Chondrocyte (in vitro differentiated cells): ENCODE data around the gene ATP6V1G1. TPM values are rescaled to one million over a fixed set of nuclear protein-coding genes. Genes with fewer than 3 reads are reported as not detected.

ENCODE experiments used
- DNase-seq: peaks from one replicate; pipeline ENCODE4 v3.0.0; 2021; ENCODE audit warnings: mixed read lengths, low spot score
- H3K27ac Mint-ChIP-seq: one replicate; pipeline ENCODE4 v1.8.0; 2021; ENCODE audit warnings: mild to moderate bottlenecking, moderate library complexity, mixed read lengths; ENCODE audit not compliant: unreplicated experiment
- H3K27me3 Mint-ChIP-seq: 2 replicates; pipeline ENCODE4 v1.8.0; 2021; ENCODE audit warnings: low read depth, mixed read lengths
- H3K36me3 Mint-ChIP-seq: 2 replicates; pipeline ENCODE4 v1.8.0; 2021; ENCODE audit warnings: low read depth, mixed read lengths
- H3K4me1 Mint-ChIP-seq: 2 replicates; pipeline ENCODE4 v1.8.0; 2021; ENCODE audit warnings: low read depth, mild to moderate bottlenecking, mixed read lengths
- H3K4me3 Mint-ChIP-seq: one replicate; pipeline ENCODE4 v1.8.0; 2021; ENCODE audit warnings: mild to moderate bottlenecking, moderate library complexity, mixed read lengths; ENCODE audit not compliant: unreplicated experiment
- H3K9me3 Mint-ChIP-seq: 2 replicates; pipeline ENCODE4 v1.8.0; 2021; ENCODE audit warnings: low read depth, mixed read lengths
- CTCF ChIP-seq: fragments of 200-600 bp; sonication (generic); IDR thresholded peaks from 2 replicates; pipeline ENCODE4 v1.5.0; 2021; ENCODE audit warnings: antibody characterized with exemption, mild to moderate bottlenecking, moderate library complexity
- total RNA-seq: library from RNA; stranded (reverse); gene quantifications from 3 replicates; pipeline ENCODE4 v1.2.1, GENCODE V29; 2021

The ATP6V1G1 gene
- total RNA-seq, 1 donor from 2014 or later = 135 TPM

- H3K27me3 Mint-ChIP-seq = no peaks in the 10 kb centered on the region
- H3K27ac Mint-ChIP-seq = no peak overlapping the region
- H3K9me3 Mint-ChIP-seq = peaks cover 3% of the 10 kb centered on the region
- H3K4me3 Mint-ChIP-seq = no peak overlapping the region
- DNase-seq = no peak
- no peak for TF ChIP-seq CTCF
- peaks cover 28% of the 10 kb centered on the region for H3K36me3 Mint-ChIP-seq
- H3K4me1 Mint-ChIP-seq = no peaks in the 10 kb centered on the region
These were observed 55.4 kb downstream of the ATP6V1G1 start for GRCh38 chr9:114643001-114643400.

DNA sequence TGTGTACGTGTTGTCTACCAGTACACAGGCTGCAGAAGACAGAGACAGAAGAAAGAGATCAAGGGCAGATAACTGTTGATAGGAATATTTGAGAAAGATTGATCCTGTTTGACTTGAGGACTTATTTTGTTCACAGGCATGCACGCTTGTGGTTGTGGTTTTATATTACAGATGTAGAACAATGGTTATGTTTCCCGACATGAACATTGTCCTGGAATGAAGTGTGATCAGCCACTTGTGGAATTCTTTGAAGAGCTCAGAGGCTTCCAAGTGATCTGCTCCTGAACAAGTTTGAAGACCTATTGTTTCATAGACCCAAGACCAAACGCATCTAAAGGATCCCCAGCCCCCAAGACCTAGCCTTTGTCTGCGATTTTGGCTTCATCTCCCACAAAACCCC lies 56.3 kb downstream of the ATP6V1G1 start:
- no peak overlapping the region for H3K27ac Mint-ChIP-seq
- TF ChIP-seq CTCF = no peak
- no peaks in the 10 kb centered on the region for H3K27me3 Mint-ChIP-seq
- DNase-seq = no peak
- H3K4me3 Mint-ChIP-seq = no peak overlapping the region
- H3K4me1 Mint-ChIP-seq = no peaks in the 10 kb centered on the region
- H3K9me3 Mint-ChIP-seq = peaks cover 3% of the 10 kb centered on the region
- peaks cover 28% of the 10 kb centered on the region for H3K36me3 Mint-ChIP-seq

Other genes starting within 250 kb of the ATP6V1G1 start
- gene AKNA, start 199.8 kb upstream of the ATP6V1G1 start, total RNA-seq = 19.1 to 43.1 TPM (median 43.0 TPM) in 3 replicates
- 6.9 to 14.9 TPM (median 6.9 TPM) in 3 replicates for gene WHRN, start 82.3 kb upstream of the ATP6V1G1 start, total RNA-seq
- 10.7 to 21.5 TPM (median 19.0 TPM) in 3 replicates for gene TMEM268, start 23.5 kb downstream of the ATP6V1G1 start, total RNA-seq
- gene TEX53, start 70.0 kb downstream of the ATP6V1G1 start, total RNA-seq = not detected in 3 replicates
- gene TEX48, start 94.4 kb downstream of the ATP6V1G1 start, total RNA-seq = not detected in 3 replicates
- gene TNFSF15, start 218.3 kb downstream of the ATP6V1G1 start, total RNA-seq = 0.10 to 0.37 TPM (median 0.36 TPM) in 3 replicates